IPS-NIHi11 (cell line): ENCODE data around the gene RPS18.

Experiments
- DNase-seq: peaks from one replicate; pipeline ENCODE4 v3.0.0; 2012; ENCODE audit warnings: mixed read lengths, low spot score

Gene RPS18

GRCh38 chr6:33314943-33315792, 43.3 kb downstream of the RPS18 start:
- no peak for DNase-seq

- no peak for DNase-seq
Observed at GRCh38 chr6:33315793-33316602, 44.1 kb downstream of the RPS18 start.

- DNase-seq, result no peak
Observed at GRCh38 chr6:33316603-33317418, 44.9 kb downstream of the RPS18 start.

- peak; percentile 74 for DNase-seq
Observed at GRCh38 chr6:33317419-33317668, 45.5 kb downstream of the RPS18 start.

- peak; percentile 86 for DNase-seq
Observed at GRCh38 chr6:33317669-33318425, 46.0 kb downstream of the RPS18 start, which contains the start of gene ZBTB22. TSS of gene ZBTB22 (minus strand) at chr6:33317744. CDS start at chr6:33316916, 828 bp downstream.

GRCh38 chr6:33318426-33319073, 46.7 kb downstream of the RPS18 start:
- no peak for DNase-seq

GRCh38 chr6:33319939-33320314, 48.1 kb downstream of the RPS18 start:
- no peak for DNase-seq

- DNase-seq, result no peak
Observed at GRCh38 chr6:33320315-33321181, 48.7 kb downstream of the RPS18 start.

GRCh38 chr6:33321227-33321626, 49.4 kb downstream of the RPS18 start:
- DNase-seq, result no peak

GRCh38 chr6:33323623-33323948, 51.7 kb downstream of the RPS18 start:
- no peak for DNase-seq

- no peak for DNase-seq
Observed at GRCh38 chr6:33324125-33324524, 52.2 kb downstream of the RPS18 start.
